H1 (cell line): ENCODE data around the gene CWF19L1. TPM values are rescaled to one million over a fixed set of nuclear protein-coding genes. Genes with fewer than 3 reads are reported as not detected.

Experiments used
- CTCF ChIA-PET: fragments of 300-600 bp; sonication (Branson Sonifier 250); formaldehyde crosslinking; loops from one replicate; lab custom pipeline; 2021; ENCODE audit not compliant: partially characterized antibody; lab: Charles Lee
- POLR2A ChIA-PET: fragments of 300-600 bp; sonication (Branson Sonifier 250); formaldehyde crosslinking; loops from one replicate; lab custom pipeline; 2021; ENCODE audit warnings: inconsistent platforms; ENCODE audit not compliant: partially characterized antibody; lab: Charles Lee
- DNase-seq, 2 experiments: peaks; one replicate each; pipeline versions ENCODE4 v3.0.0 to v3.0.0-alpha.2; 2010 to 2022; ENCODE audit warnings: low spot score in 2 of 2, low read depth in 1 of 2, mixed read lengths in 1 of 2
- FAIRE-seq: peaks from 2 replicates; lab custom pipeline; 2011; peaks lifted over from hg19 to GRCh38; lab: Jason Lieb, UNC
- H2AFZ ChIP-seq: 2 replicates; pipeline ENCODE4 v1.8.1; 2012; ENCODE audit warnings: low read length, inconsistent platforms
- H2AK5ac ChIP-seq: 2 replicates; pipeline ENCODE4 v1.6.1; 2013; ENCODE audit warnings: low read depth, low read length
- H2BK120ac ChIP-seq: replicated peaks from 2 replicates; pipeline ENCODE3; 2013; ENCODE audit warnings: low read depth, low read length, inconsistent platforms
- H2BK12ac ChIP-seq: 2 replicates; pipeline ENCODE4 v1.6.1; 2013; ENCODE audit warnings: low read depth, low read length
- H2BK15ac ChIP-seq: 2 replicates; pipeline ENCODE4 v1.6.1; 2013; ENCODE audit warnings: low read length
- H2BK20ac ChIP-seq: 2 replicates; pipeline ENCODE4 v1.6.1; 2013; ENCODE audit warnings: low read length
- H2BK5ac ChIP-seq: 2 replicates; pipeline ENCODE4 v1.6.1; 2013; ENCODE audit warnings: low read depth, low read length
- H3K14ac ChIP-seq: 2 replicates; pipeline ENCODE4 v1.6.1; 2013; ENCODE audit warnings: inconsistent platforms; ENCODE audit not compliant: insufficient read length
- H3K18ac ChIP-seq: 2 replicates; pipeline ENCODE4 v1.6.1; 2013; ENCODE audit warnings: low read length; ENCODE audit errors: extremely low read depth
- H3K23ac ChIP-seq: 2 replicates; pipeline ENCODE4 v1.6.1; 2013; ENCODE audit warnings: inconsistent platforms; ENCODE audit not compliant: insufficient read length
- H3K23me2 ChIP-seq: 2 replicates; pipeline ENCODE4 v1.6.1; 2013; ENCODE audit warnings: low read depth, low read length
- H3K27ac ChIP-seq: 2 replicates; pipeline ENCODE4 v1.6.1; 2011; ENCODE audit warnings: low read depth, low read length, inconsistent platforms
- H3K27me3 ChIP-seq, 4 experiments: replicated peaks in 1 of 4; 1 replicate in 1 of 4; 2 replicates in 3 of 4; pipeline versions ENCODE4 v1.6.1 to v1.8.1; 2011 to 2013; ENCODE audit warnings: low read length in 3 of 4, mild to moderate bottlenecking in 3 of 4, inconsistent platforms in 2 of 4, mixed read lengths in 2 of 4, moderate library complexity in 1 of 4; ENCODE audit not compliant: control insufficient read depth in 3 of 4, insufficient read depth in 3 of 4; ENCODE audit errors: extremely low read depth in 1 of 4
- H3K36me3 ChIP-seq, 4 experiments: 2 replicates each; pipeline versions ENCODE4 v1.6.1 to v1.8.1; 2011 to 2013; ENCODE audit warnings: mild to moderate bottlenecking in 4 of 4, low read length in 3 of 4, moderate library complexity in 2 of 4, control low read depth in 1 of 4, inconsistent platforms in 1 of 4; ENCODE audit not compliant: insufficient read depth in 4 of 4, control insufficient read depth in 2 of 4
- H3K4ac ChIP-seq: replicated peaks from 2 replicates; pipeline ENCODE3; 2013; ENCODE audit warnings: low read length, low read depth, mixed read lengths, inconsistent platforms; ENCODE audit not compliant: insufficient read length
- H3K4me1 ChIP-seq, 4 experiments: replicated peaks in 1 of 4; 1 replicate in 1 of 4; 2 replicates in 3 of 4; pipeline versions ENCODE4 v1.6.1 to v1.8.1; 2011 to 2013; ENCODE audit warnings: low read length in 3 of 4, inconsistent platforms in 2 of 4, mixed read lengths in 1 of 4; ENCODE audit not compliant: insufficient read depth in 4 of 4, control insufficient read depth in 3 of 4
- H3K4me2 ChIP-seq, 2 experiments: 2 replicates each; pipeline versions ENCODE4 v1.6.1 to v1.8.1; 2011 to 2013; ENCODE audit warnings: low read depth in 2 of 2, low read length in 2 of 2, control low read depth in 1 of 2, inconsistent platforms in 1 of 2, mild to moderate bottlenecking in 1 of 2; ENCODE audit not compliant: insufficient read depth in 1 of 2
- H3K4me3 ChIP-seq, 4 experiments: fragments of 200-600, 300-600 bp in 1 of 4; sonication (generic), shearing (Covaris generic), sonication (Bioruptor Twin) in 1 of 4; 2 replicates each; pipeline versions ENCODE4 v1.5.1 to v1.8.1; 2011 to 2016; ENCODE audit warnings: low read length in 4 of 4, low read depth in 3 of 4, control low read depth in 2 of 4, inconsistent platforms in 2 of 4, mild to moderate bottlenecking in 2 of 4, mixed read lengths in 1 of 4, moderate library complexity in 1 of 4; ENCODE audit not compliant: insufficient read depth in 2 of 4; ENCODE audit errors: extremely low read depth in 1 of 4
- H3K56ac ChIP-seq: replicated peaks from 2 replicates; pipeline ENCODE3; 2013; ENCODE audit warnings: low read depth, mild to moderate bottlenecking, mixed read lengths, low read length, inconsistent platforms; ENCODE audit not compliant: insufficient read length
- H3K79me1 ChIP-seq: 2 replicates; pipeline ENCODE4 v1.6.1; 2013; ENCODE audit warnings: low read depth, low read length, control low read depth
- H3K79me2 ChIP-seq, 2 experiments: 2 replicates each; pipeline versions ENCODE4 v1.6.1 to v1.8.1; 2012 to 2013; ENCODE audit warnings: low read length in 2 of 2, mild to moderate bottlenecking in 2 of 2, inconsistent platforms in 1 of 2; ENCODE audit not compliant: insufficient read depth in 2 of 2, control insufficient read depth in 1 of 2
- H3K9ac ChIP-seq, 4 experiments: replicated peaks in 1 of 4; 1 replicate in 1 of 4; 2 replicates in 3 of 4; pipeline versions ENCODE4 v1.6.1 to v1.8.1; 2011 to 2013; ENCODE audit warnings: low read depth in 3 of 4, low read length in 3 of 4, control low read depth in 2 of 4, mild to moderate bottlenecking in 2 of 4, moderate library complexity in 2 of 4, inconsistent platforms in 1 of 4; ENCODE audit errors: extremely low read depth in 1 of 4
- H3K9me3 ChIP-seq, 2 experiments: 2 replicates each; pipeline versions ENCODE4 v1.6.1 to v1.8.1; 2012 to 2013; ENCODE audit warnings: mild to moderate bottlenecking in 2 of 2, moderate library complexity in 2 of 2, control low read depth in 1 of 2, inconsistent platforms in 1 of 2, low read depth in 1 of 2, low read length in 1 of 2, mixed read lengths in 1 of 2; ENCODE audit not compliant: insufficient read depth in 2 of 2
- H4K20me1 ChIP-seq, 2 experiments: replicated peaks in 1 of 2; 2 replicates each; pipeline versions ENCODE3 to v1.8.1; 2011 to 2013; ENCODE audit warnings: inconsistent platforms in 2 of 2, low read length in 2 of 2, mild to moderate bottlenecking in 1 of 2; ENCODE audit not compliant: insufficient read depth in 2 of 2, control insufficient read depth in 1 of 2
- H4K5ac ChIP-seq: 2 replicates; pipeline ENCODE4 v1.6.1; 2013; ENCODE audit warnings: low read length, low read depth, mixed read lengths, inconsistent platforms; ENCODE audit not compliant: insufficient read length
- H4K8ac ChIP-seq: 2 replicates; pipeline ENCODE4 v1.8.0; 2013; ENCODE audit warnings: mild to moderate bottlenecking, moderate library complexity, low read length, inconsistent platforms; ENCODE audit not compliant: insufficient read depth; ENCODE audit errors: extremely low read depth
- H4K91ac ChIP-seq: replicated peaks from 2 replicates; pipeline ENCODE3; 2013; ENCODE audit warnings: low read length, mixed read lengths, inconsistent platforms; ENCODE audit not compliant: insufficient read length
- CHD1 ChIP-seq: IDR thresholded peaks from 2 replicates; pipeline ENCODE4 v1.6.1; 2012; ENCODE audit warnings: low read depth, low read length, improper control_type of control experiment
- CTBP2 ChIP-seq: IDR thresholded peaks from 2 replicates; pipeline ENCODE4 v1.7.0; 2011; ENCODE audit warnings: borderline replicate concordance, mild to moderate bottlenecking, moderate library complexity, mixed read lengths, low read length; ENCODE audit not compliant: insufficient read depth, insufficient read length
- EZH2 ChIP-seq: fragments of 200-600 bp; sonication (generic); IDR thresholded peaks from 2 replicates; pipeline ENCODE4 v1.7.1; 2012; ENCODE audit warnings: low read depth, mild to moderate bottlenecking, moderate library complexity, low read length, inconsistent platforms; ENCODE audit not compliant: severe bottlenecking
- HDAC6 ChIP-seq: IDR thresholded peaks from one replicate; pipeline ENCODE4 v1.7.1; 2012; ENCODE audit warnings: low read depth, mild to moderate bottlenecking, inconsistent platforms, low read length, moderate library complexity
- MAFK ChIP-seq: IDR thresholded peaks from 2 replicates; pipeline ENCODE4 v1.6.1; 2012; ENCODE audit warnings: low read depth, mild to moderate bottlenecking, improper control_type of control experiment, low read length
- NRF1 ChIP-seq: IDR thresholded peaks from 2 replicates; pipeline ENCODE4 v1.6.1; 2011; ENCODE audit warnings: mild to moderate bottlenecking, low read depth, low read length, improper control_type of control experiment
- TCF12 ChIP-seq: IDR thresholded peaks from 2 replicates; pipeline ENCODE4 v1.6.1; 2011; ENCODE audit warnings: low read depth, mild to moderate bottlenecking, low read length
- WGBS, 2 experiments: shearing (Covaris generic) in 1 of 2; methylation state at CpG; one replicate each; pipeline versions ENCODE4 v1.1.6 to v1.1.7; 2013 to 2015; ENCODE audit warnings: low lambda C conversion rate in 2 of 2, mixed read lengths in 2 of 2, inconsistent platforms in 1 of 2, low coverage in 1 of 2, missing lambda C conversion rate in 1 of 2; ENCODE audit not compliant: insufficient replicate concordance in 2 of 2, insufficient coverage in 1 of 2, insufficient read length in 1 of 2; ENCODE audit errors: extremely low coverage in 1 of 2, missing lambda C conversion rate in 1 of 2; 5-methylcytosine and 5-hydroxymethylcytosine counted together
- polyA plus RNA-seq, 7 experiments: library from polyadenylated mRNA; depleted of rRNA in 3 of 7; stranded (reverse) in 5 of 7; unstranded in 2 of 7; fragments of >200 nt in 5 of 7; fragments of 200-250 nt in 2 of 7; gene quantifications; 1 replicate in 5 of 7; 2 replicates in 1 of 7; 4 replicates in 1 of 7; pipeline versions ENCODE4 v1.2.1 to v1.2.3, GENCODE V29; 2011 to 2013; ENCODE audit warnings: missing spikeins in 2 of 7, mixed read lengths in 2 of 7
- total RNA-seq: library from RNA; stranded (reverse); fragmentation: NEBNext Ultra II Directional; extraction: Animal tissue kit (Norgen Biotek cat#: 25700); gene quantifications from 2 replicates; pipeline ENCODE4 v1.2.1, GENCODE V29; 2021
- TF ChIP-seq, protein P1 (sequence below): IDR thresholded peaks from 2 replicates; pipeline ENCODE4 v1.6.1; 2012; ENCODE audit warnings: low read length, inconsistent platforms

The CWF19L1 gene
- total and polyA plus RNA-seq, 2 of the 8 experiments (the other 6 are each of a cell fraction or from before 2014, with no cell fraction given): 11.1 to 29.9 TPM

DNA sequence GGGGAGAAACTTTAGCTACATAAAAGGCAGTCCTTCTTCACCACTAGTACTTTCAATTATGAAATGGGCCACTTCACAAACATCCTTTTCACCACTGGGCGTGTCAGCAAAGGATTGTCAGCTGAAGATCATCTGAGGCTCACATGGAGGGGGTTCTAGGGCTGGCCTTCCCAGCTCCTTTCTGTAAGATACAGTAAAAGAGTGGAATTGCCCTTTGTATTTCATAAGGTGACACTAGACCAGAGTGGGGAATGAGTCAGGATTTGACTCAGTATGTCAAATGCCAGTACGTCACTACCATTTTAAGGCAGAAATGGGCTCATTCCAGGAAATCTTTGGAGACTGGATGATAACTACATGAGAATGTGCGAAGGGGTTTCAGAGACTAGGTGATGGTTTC is 40.2 kb upstream of the CWF19L1 start:
- no peak overlapping the region for H4K91ac ChIP-seq
- CTCF ChIA-PET: interaction anchor here (1.3 to 2.3 kb wide), 2 partner anchors 21 to 29 kb away, joined by 3 to 9 read pairs; no protein-coding TSS in a partner anchor
- FAIRE-seq: no peak

More for the DNA sequence above, 40.2 kb upstream of the CWF19L1 start:
- Histone ChIP-seq H3K4ac (no peak overlapping the region), H3K4me2 (no peak overlapping the region), H2AFZ (no peak overlapping the region), H3K9ac (no peak overlapping the region), H2BK120ac (no peak overlapping the region), H2BK15ac (no peak overlapping the region), H3K79me1 (no peaks in the 10 kb centered on the region), H3K18ac (no peak overlapping the region), H3K4me1 (no peaks in the 10 kb centered on the region; a peak in 1 of 7 replicates), H3K4me3 (no peak overlapping the region), H3K23me2 (no peaks in the 10 kb centered on the region), H3K56ac (no peak overlapping the region), H4K5ac (no peak overlapping the region), H3K23ac (no peak overlapping the region), H2BK5ac (no peak overlapping the region), H2BK12ac (no peak overlapping the region), H4K20me1 (no peaks in the 10 kb centered on the region), H2AK5ac (no peak overlapping the region), H3K9me3 (no peaks in the 10 kb centered on the region), H3K27me3 (no peaks in the 10 kb centered on the region; a peak in 1 of 7 replicates), H3K36me3 (no peaks in the 10 kb centered on the region), H3K14ac (no peak overlapping the region), H2BK20ac (no peak overlapping the region), H3K27ac (no peak overlapping the region), H3K79me2 (no peaks in the 10 kb centered on the region), H4K8ac (no peak overlapping the region)
- no peak for DNase-seq
- 93% methylated on average over 3 of the region's 3 CpGs; no CpG with 5 or more reads in 1 of the 2 experiments for WGBS, 2 experiments
- no peak for TF ChIP-seq CTBP2
- no peak for TF ChIP-seq MAFK
- TF ChIP-seq CHD1: no peak
- no peak for TF ChIP-seq TCF12
- no peak for TF ChIP-seq EZH2
- TF ChIP-seq NRF1: no peak
- TF ChIP-seq HDAC6: no peak
- TF ChIP-seq, protein P1, sequence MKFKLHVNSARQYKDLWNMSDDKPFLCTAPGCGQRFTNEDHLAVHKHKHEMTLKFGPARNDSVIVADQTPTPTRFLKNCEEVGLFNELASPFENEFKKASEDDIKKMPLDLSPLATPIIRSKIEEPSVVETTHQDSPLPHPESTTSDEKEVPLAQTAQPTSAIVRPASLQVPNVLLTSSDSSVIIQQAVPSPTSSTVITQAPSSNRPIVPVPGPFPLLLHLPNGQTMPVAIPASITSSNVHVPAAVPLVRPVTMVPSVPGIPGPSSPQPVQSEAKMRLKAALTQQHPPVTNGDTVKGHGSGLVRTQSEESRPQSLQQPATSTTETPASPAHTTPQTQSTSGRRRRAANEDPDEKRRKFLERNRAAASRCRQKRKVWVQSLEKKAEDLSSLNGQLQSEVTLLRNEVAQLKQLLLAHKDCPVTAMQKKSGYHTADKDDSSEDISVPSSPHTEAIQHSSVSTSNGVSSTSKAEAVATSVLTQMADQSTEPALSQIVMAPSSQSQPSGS: no peak
- POLR2A ChIA-PET: no interaction called here
